GM19240 (cell line): ENCODE data around the gene INAVA.
"Not testable (repeated sequence)": the region's sequence is repeated elsewhere in the genome, so short reads cannot be mapped to it uniquely, and the experiment has no call there.

Experiments used
- DNase-seq: peaks from one replicate; pipeline ENCODE4 v3.0.0; 2011; ENCODE audit warnings: low spot score; ENCODE audit not compliant: insufficient read length

The INAVA gene

DNA sequence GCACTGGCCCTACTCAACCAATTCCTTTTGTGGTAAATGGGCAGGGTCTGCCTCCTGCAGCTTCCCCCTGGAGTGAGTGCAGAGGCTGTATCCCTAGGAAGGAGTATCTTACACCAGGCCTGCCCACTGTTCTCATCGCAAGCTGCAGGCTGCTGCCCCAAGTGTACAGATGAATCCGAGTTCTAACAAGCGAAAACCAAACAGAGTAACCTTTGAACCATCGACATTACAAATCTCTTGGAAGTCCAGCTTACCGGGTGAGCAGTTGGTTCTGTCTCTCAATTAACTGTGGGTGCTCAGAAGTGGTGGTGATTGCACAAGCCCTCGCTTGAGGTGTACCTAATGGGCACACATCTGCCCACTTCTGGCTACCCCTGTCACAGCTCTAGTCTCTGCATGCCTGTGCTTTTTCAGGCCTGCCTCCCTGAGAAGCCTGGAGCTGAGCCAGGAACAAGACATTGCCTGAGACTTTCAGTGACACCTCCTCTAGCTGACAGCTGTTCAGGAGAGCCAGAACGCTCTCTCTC is 22.7 kb downstream of the INAVA start:
- DNase-seq: no peak

- DNase-seq: no peak
These were observed 23.3 kb downstream of the INAVA start for GRCh38 chr1:200918006-200918405.

- DNase-seq: no peak
These were observed 24.7 kb downstream of the INAVA start for GRCh38 chr1:200919386-200919785.

GRCh38 chr1:200921571-200922110 is 26.9 kb downstream of the INAVA start:
- DNase-seq: no peak

GRCh38 chr1:200922406-200922805 is 27.7 kb downstream of the INAVA start:
- no peak for DNase-seq

DNA sequence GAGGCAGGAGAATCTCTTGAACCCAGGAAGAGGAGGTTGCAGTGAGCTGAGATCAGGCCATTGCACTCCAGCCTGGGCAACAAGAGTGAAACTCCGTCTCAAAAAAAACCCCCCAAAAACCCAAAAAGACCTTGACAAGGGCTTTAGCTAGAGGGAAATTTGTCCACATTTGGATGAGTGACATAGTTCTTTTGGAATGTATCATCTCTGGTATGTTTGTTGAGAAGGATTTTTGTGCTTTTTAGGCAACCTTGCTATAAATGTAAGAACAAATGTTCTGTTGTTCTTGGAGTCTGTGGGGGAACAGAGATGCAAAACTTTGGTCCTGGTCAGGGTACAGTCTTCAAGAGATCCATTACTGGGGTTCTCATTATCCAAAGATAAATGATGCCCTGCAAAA is 28.9 kb downstream of the INAVA start:
- DNase-seq: no peak

DNA sequence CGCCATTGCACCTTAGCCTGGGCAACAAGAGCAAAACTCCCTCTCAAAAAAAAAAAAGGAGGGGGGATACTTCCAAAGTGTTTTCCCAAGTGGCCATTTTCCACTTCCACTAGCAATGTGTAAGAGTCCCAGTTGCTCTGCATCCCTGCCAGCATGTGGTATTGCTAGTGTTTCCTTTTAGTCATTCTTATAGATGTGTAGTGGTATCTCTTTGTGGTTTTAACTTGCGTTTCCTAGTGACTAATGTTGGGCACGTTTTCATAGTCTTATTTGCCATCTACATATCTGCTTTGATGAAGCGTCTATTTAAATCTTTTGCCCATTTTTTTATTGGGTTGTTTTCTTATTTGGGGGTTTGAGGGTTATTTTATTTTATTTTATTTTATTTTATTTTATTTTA is 31.1 kb downstream of the INAVA start:
- no peak for DNase-seq

GRCh38 chr1:200929530-200930278 is 35.0 kb downstream of the INAVA start:
- DNase-seq: no peak

DNA sequence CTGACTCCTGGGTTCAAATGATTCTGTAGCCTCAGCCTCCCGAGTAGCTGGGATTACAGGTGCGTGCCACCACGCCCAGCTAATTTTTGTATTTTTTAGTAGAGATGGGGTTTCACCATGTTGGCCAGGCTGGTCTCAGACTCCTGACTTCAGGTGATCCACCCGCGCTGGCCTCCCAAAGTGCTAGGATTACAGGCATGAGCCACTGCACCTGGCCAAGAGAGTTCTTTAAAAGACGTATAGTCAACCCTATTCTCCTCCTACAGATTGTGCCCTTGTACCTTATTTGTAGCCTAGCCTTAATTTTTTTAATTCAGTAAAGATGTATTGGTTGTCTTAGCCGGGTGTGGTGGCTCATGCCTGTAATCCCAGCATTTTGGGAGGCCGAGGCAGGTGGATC is 35.6 kb downstream of the INAVA start:
- not testable (repeated sequence) for DNase-seq

- no peak for DNase-seq
These were observed 37.1 kb downstream of the INAVA start for GRCh38 chr1:200931776-200932175.

DNA sequence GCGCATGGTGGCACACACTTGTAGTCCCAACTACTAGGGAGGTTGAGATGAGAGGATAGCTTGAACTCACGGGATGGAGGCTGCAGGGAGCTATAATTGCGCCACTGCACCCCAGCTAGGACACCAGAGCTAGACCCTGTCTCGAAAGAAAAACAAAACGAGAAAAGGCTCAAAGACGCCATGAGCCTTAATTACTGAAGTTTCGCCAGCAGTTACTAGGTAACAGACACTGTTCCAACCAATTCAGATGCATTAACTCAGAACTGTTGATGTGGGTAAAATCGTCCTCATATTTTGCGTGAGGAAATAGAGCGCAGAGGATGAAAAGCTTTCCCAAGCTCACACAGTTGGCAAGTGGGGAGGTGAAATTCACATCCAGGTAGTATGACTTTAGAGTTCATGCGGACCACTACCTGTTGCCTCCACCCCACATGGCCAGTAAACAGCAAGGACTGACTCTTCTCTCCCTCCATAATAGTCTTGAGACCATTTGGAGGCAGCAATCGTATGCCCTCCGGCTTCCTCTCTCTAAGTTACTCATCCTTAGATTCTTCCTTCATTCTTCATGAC is 40.1 kb downstream of the INAVA start:
- no peak for DNase-seq

DNA sequence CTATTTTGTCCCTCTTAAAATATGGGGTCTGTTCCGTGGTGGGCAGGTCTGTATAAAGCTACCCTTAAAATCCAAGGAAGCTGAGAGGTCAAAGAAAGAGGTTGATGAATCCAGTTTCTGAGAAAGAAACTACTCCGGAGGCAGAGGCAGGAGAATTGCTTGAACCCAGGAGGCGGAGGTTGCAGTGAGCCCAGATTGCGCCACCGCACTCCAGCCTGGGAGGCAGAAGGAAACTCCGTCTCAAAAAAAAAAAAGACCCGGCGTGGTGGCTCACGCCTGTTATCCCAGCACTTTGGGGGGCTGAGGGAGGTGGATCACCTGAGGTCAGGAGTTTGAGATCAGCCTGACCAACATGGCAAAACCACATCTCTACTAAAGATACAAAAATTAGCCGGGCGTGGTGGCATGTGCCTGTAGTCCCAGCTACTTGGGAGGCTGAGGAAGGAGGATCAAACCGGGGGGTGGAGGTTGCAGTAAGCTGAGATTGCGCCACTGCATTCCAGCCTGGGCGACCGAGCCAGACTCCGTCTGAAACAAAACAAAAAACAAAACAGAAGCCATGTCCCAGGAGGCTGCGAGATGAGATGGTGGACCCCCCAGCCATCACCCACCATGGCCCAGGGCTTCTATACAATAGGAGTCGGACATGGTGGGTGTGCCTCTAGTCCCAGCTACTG is 40.7 kb downstream of the INAVA start:
- DNase-seq: not testable (repeated sequence)

GRCh38 chr1:200938955-200939354 is 44.3 kb downstream of the INAVA start:
- DNase-seq: no peak

GRCh38 chr1:200945111-200945510 is 50.4 kb downstream of the INAVA start:
- no peak for DNase-seq

DNA sequence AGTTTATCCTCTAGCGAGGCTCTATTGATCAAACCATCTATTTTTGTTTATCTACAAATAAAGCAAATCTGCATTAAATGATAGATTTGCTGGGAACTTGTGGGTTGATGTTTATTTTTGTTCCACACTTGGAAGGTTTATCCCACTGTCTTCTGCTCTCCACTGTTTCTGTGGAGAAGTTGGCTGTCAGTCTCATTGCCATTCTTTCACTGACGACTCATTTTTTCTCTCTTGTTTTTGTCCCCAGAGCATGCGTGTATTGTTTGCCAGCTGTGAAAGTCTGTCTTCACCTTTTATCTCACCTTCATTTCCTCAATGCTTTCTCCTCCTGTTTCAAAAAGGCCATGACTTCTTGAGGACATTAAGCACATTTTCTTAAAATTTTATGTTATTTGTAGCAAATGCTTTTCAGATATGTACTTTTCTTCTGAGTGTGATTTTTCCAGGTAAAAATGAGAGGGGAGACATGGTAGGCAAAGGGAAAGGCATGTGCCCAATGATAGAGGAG is 52.4 kb downstream of the INAVA start:
- no peak for DNase-seq

DNA sequence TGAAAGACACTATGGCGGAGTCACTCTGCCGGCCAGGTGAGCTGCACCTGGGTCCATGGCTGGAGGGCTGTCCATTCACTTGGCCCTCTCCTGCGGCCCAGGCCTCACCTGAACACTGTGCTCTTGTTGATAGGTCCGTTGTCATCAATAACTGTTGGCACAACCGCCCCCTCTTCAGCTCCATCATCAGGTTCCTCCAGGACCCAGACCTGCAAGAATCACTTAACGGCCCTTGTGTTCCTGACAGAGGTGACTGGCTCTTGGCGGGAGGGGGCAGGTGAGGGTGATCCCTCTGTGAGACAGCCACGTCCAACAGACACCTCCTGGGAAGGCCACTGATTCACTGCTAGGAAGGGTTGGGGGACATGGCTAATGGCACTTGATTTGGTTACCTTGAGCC is 54.9 kb downstream of the INAVA start:
- DNase-seq: no peak

- no peak for DNase-seq
These were observed 56.3 kb downstream of the INAVA start for GRCh38 chr1:200951016-200951415.

GRCh38 chr1:200954434-200954833 is 59.7 kb downstream of the INAVA start:
- no peak for DNase-seq

- no peak for DNase-seq
These were observed 63.9 kb downstream of the INAVA start for GRCh38 chr1:200958597-200958996.

GRCh38 chr1:200959411-200959921 is 64.8 kb downstream of the INAVA start:
- no peak for DNase-seq

DNA sequence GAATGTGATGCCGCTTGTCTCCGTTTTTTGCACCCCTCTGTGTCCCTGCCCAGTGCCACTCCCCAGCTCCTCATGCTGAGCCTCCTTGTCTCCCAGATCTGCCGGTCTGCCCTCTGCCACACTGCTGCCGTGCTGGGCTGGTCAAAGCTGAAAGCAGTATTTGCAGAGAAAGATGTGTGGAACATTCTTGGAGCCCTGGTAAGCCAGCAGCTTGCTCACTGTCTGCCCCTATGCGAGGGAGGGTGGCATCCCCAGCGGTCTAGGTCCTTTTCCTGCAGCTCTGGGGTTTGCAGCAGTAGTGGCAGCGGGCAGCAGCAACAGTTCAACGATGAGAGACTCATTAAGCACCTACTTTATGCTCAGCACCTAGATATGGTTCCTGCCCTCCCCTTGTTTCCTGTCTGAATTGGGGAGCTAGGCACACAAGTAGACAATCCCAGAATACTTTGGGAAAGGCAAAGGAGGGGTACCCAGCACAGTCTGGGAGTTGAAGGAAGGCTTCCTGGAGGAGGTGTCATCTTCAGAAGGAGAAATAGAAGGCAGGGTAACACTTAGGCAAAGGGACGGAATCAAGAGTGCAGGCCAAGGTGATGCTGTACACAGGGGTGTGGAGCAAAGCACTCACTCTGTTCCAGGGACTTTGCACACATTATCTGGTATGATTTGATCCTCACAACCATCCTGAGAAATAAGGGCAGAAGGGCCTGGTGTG is 65.7 kb downstream of the INAVA start:
- DNase-seq: no peak
